Measurements from ENCODE around the gene DECR2.

DNA sequence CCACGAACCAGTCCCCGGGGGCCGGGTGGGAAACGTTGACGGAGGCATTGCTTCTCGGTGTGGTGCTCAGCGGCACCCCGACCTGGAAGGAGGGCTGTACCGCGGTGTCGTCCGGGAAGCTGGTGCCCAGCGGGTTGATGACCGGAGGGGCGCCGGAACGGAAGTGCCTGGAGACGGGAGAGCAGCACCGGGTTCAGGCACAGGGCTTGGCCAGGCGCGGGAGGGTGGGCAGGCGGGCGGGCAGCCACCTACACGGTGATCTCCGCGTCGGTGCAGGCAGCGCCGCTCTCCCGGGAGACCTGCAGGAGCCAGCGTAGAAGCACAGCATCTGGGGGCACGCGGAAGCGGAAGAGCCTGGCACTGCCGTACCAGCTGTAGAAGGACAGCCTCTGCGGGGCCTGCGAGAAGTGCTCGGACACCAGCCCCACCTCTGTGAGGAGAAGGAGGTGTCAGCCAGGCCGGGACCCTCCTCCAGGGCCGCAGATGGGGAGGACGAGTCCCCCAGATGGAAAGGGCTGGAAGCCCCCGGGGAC is 24.2 kb upstream of the DECR2 start:
- TF ChIP-seq, protein P1, sequence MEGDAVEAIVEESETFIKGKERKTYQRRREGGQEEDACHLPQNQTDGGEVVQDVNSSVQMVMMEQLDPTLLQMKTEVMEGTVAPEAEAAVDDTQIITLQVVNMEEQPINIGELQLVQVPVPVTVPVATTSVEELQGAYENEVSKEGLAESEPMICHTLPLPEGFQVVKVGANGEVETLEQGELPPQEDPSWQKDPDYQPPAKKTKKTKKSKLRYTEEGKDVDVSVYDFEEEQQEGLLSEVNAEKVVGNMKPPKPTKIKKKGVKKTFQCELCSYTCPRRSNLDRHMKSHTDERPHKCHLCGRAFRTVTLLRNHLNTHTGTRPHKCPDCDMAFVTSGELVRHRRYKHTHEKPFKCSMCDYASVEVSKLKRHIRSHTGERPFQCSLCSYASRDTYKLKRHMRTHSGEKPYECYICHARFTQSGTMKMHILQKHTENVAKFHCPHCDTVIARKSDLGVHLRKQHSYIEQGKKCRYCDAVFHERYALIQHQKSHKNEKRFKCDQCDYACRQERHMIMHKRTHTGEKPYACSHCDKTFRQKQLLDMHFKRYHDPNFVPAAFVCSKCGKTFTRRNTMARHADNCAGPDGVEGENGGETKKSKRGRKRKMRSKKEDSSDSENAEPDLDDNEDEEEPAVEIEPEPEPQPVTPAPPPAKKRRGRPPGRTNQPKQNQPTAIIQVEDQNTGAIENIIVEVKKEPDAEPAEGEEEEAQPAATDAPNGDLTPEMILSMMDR (IDR thresholded peaks at IDR 0.05), result no peak
- no peak for TF ChIP-seq ZFX (IDR thresholded peaks at IDR 0.05; ENCODE audit: borderline replicate concordance)
